GM19463 (cell line): ENCODE results near the gene AARS2.
"Not testable (repeated sequence)": the region's sequence is repeated elsewhere in the genome, so short reads cannot be mapped to it uniquely, and the experiment has no call there.

Experiments used
- ATAC-seq: cut with Tn5 transposase; IDR thresholded peaks from one replicate; pipeline ENCODE4 v1.9.1; 2021; ENCODE audit warnings: mild to moderate bottlenecking, moderate library complexity; ENCODE audit not compliant: unreplicated experiment

AARS2 gene

GRCh38 chr6:44332585-44332984, 19.4 kb upstream of the AARS2 start:
- ATAC-seq: no peak

- no peak for ATAC-seq
Observed at GRCh38 chr6:44329858-44330257, 16.7 kb upstream of the AARS2 start.

- not testable (repeated sequence) for ATAC-seq
Observed at GRCh38 chr6:44328203-44328602, 15.1 kb upstream of the AARS2 start.

- ATAC-seq: no peak
Observed at GRCh38 chr6:44327760-44328159, 14.6 kb upstream of the AARS2 start.

- ATAC-seq: no peak
Observed at GRCh38 chr6:44327096-44327495, 13.9 kb upstream of the AARS2 start.

GRCh38 chr6:44321210-44321609, 8.1 kb upstream of the AARS2 start:
- ATAC-seq: no peak

- ATAC-seq: not testable (repeated sequence)
Observed at GRCh38 chr6:44317136-44317631, 4.0 kb upstream of the AARS2 start.

- ATAC-seq: no peak
Observed at GRCh38 chr6:44316481-44316880, 3.3 kb upstream of the AARS2 start.

- no peak for ATAC-seq
Observed at GRCh38 chr6:44315951-44316350, 2.8 kb upstream of the AARS2 start.

GRCh38 chr6:44315516-44315915, 2.4 kb upstream of the AARS2 start:
- no peak for ATAC-seq

- ATAC-seq: not testable (repeated sequence)
Observed at GRCh38 chr6:44314657-44315056, 1.5 kb upstream of the AARS2 start.

GRCh38 chr6:44311767-44312166, 1.4 kb downstream of the AARS2 start:
- no peak for ATAC-seq

GRCh38 chr6:44311304-44311703, 1.8 kb downstream of the AARS2 start:
- ATAC-seq: no peak

- ATAC-seq: no peak
Observed at GRCh38 chr6:44310241-44310640, 2.9 kb downstream of the AARS2 start.

- ATAC-seq: no peak
Observed at GRCh38 chr6:44309631-44310030, 3.5 kb downstream of the AARS2 start.

- no peak for ATAC-seq
Observed at GRCh38 chr6:44309092-44309491, 4.1 kb downstream of the AARS2 start.

GRCh38 chr6:44307217-44307616, 5.9 kb downstream of the AARS2 start:
- no peak for ATAC-seq

GRCh38 chr6:44306710-44307109, 6.4 kb downstream of the AARS2 start:
- no peak for ATAC-seq

- no peak for ATAC-seq
Observed at GRCh38 chr6:44305200-44305725, 7.9 kb downstream of the AARS2 start.

GRCh38 chr6:44304282-44305199, 8.6 kb downstream of the AARS2 start:
- no peak for ATAC-seq

- no peak for ATAC-seq
Observed at GRCh38 chr6:44303842-44304241, 9.3 kb downstream of the AARS2 start.

- ATAC-seq: no peak
Observed at GRCh38 chr6:44302856-44303255, 10.3 kb downstream of the AARS2 start.
